HG02678 (cell line): ENCODE results near the gene SPAG7.
A peak's percentile ranks its signal among the peaks of the same experiment; 100 is the strongest.

Experiments used
- ATAC-seq: cut with Tn5 transposase; IDR thresholded peaks from one replicate; pipeline ENCODE4 v1.9.1; 2021; ENCODE audit warnings: mild to moderate bottlenecking, moderate library complexity; ENCODE audit not compliant: unreplicated experiment

The SPAG7 gene

GRCh38 chr17:4978726-4979125 lies 11.1 kb upstream of the SPAG7 start:
- ATAC-seq: no peak

DNA sequence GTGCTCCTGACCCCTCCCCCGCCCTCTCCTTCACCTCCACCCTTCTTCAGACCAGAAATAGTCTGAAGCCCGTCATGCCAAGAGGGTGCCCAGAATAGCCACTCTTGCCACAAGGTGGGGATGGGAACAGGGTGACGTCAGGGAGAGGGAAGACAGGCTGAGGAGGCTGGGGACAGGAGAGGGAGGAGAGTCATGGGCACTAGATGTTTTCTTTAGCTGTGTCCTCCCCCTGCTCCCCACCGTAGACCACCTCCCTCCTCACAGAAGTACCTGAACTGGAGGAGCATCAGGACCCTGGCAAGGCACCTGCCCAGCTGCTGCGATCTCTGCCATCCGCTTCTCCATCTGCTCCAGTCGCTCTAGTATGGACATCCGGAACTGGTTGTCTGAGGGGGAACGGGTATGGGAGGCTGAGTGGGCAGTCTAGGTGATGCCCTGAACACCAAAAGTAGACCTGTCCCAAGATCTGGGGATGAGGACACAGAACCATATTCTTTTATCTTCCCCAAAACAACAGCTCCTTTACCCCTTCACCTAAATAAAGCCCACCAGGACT lies 6.6 kb upstream of the SPAG7 start:
- no peak for ATAC-seq

DNA sequence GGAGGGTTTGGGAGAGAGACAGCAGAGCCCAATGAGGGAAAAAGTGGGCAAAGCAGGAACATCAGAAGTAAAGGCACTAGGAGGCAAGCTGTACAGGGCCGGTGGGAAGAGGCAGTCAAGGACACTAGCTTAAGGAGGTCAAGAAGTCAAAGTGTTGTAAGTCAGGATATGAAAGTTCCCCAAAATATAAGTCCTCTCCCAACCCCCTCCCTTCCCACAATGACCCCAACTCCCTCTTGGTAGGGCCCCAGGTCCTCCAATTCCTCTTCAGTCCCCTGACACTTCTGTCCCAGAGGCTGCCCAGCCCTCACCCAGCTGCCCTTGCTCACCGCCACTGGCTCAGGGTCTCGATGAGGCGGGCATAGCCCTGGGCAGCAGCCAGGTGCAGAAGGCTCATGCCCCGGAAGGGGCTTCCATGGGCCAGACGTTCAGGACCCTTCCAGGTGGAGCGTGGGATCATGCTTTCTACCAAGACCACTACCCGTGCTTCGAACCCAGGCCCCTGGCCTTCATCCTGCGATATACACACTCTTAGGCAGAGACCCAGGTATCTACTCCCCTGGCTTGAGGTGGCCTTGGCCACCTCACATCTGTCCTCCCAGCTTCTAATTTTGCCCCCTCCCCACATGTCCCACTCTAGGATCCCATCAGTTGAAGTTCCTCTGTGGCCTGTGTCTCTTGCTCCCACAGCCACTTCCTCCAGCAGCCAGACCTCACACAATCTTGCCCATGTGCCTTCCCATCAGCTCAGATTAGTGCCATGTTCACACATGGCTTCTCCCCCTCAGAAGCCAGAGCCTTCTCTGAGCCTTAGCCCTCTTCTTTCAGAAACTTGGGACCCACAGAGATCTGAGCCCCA lies 5.9 kb upstream of the SPAG7 start:
- ATAC-seq: no peak

DNA sequence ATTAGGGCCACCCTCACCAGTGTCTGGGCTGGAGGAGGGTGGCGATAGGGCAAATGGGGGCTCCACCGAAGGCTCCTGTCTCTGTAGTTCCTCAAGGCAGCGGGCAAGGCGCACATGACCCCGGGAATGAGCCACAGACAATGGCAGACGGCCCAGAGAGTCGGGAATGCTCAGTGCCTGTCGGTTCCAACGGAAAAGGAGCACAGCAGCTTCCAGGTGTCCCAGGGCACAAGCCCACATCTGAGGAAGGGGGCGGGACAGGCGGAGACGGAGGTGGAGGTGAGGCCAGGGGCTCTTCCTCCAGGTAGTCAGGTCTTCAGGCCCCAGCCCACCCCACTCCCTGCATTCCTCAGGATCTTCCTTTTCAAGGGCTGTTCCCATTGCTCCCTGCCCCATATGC lies 5.1 kb upstream of the SPAG7 start:
- ATAC-seq: no peak

DNA sequence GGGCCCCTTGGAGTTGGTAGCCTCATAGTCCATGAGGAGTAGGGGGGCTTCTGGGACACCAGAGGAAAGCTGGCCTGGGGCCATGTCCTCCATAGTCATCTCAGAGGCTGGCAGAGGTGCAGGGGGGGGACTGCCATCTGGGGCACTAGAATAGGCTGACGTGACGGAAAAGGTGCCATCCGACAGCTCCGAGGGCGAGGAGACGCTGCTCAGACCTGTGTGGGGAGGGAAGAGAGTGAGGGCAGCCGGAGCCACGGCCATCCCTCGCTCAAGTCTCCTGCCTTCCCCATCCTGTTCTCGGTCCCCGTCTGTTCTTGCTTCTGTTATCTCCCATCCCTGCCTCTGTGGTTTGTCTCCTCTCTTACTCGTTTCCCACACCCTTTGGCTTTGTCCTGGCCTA lies 4.7 kb upstream of the SPAG7 start:
- ATAC-seq: no peak

DNA sequence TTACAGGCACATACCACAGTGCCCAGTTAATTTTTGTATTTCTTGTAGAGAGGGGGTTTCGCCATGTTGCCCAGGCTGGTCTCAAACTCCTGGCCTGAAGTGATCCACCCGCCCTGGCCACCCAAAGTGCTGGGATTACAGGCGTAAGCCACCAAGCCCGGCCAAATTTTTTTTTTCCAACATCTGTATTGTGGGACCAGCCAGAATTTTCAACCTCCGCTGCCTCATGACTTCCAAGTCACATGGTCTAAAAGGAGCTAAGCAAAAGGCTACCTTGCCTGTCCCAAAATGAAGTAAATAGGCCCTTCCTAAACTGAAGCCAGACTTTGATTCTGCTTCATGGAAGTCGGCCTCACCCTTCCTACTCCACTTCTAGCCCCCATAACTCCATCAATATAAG lies 4.2 kb upstream of the SPAG7 start:
- ATAC-seq: no peak

- ATAC-seq: no peak
Observed at GRCh38 chr17:4970273-4970672, 2.7 kb upstream of the SPAG7 start.

DNA sequence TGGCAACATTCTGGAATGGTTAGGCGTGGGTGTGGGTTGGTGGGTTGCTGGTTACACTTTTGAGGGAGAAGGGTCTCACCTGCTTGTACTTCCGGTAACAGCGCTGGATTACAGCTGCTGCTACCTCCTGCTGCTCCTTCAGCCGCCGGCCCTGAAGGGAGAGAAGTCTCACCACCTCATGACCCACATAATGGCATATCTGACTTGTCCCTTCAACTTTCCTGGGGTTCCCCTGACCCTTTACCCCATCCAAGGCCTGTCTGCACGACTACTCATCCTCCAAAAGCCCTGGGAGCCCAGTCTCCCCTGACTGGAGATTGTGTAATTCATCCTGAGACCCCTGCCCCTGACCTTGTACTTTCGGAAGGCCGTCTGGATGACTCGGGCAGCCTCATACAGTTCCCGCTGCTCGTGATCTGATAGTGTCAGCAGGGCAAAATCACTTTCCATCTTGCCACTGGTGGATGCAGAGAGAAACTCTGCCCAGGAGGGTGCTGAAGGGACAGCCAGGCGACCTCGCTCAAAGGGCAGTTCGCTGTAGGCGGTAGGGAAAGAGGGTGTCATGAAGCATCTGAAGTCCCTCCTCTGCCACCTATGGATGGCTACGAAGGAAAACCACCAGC lies 2.0 kb upstream of the SPAG7 start:
- ATAC-seq: no peak

GRCh38 chr17:4969047-4969550 lies 1.5 kb upstream of the SPAG7 start:
- ATAC-seq: no peak

GRCh38 chr17:4968486-4969046 lies 949 bp upstream of the SPAG7 start:
- no peak for ATAC-seq

GRCh38 chr17:4966844-4967538 lies 626 bp downstream of the SPAG7 start:
- ATAC-seq: peak; percentile 84

DNA sequence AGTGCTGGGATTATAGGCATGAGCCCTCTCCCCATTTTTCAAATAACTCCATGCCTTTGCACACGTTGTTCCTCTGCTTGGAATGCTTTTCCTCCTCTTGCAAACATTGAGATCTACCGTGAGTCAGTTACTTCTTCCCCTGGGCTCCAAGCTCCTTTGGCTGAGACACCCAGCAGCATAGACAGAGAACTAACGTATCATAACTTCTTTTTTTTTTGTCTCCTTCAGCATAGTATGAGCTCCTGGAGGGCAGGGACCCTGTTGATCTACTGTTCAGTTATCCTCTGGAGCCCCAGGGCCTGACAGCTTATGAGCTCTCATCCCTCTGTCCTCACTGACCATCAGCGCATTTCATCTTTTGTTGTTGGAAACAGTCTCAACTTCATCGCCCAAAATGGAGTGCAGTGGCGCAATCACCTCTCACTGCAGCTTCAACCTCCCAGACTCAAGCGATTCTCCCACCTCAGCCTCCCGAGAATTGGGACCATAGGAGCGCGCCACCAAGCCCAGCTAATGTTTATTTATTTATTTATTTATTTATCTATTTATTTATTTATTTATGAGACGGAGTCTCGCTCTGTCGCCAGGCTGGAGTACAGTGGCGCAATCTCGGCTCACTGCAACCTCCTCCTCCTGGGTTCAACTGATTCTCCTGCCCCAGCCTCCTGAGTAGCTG lies 2.2 kb downstream of the SPAG7 start:
- ATAC-seq: no peak

DNA sequence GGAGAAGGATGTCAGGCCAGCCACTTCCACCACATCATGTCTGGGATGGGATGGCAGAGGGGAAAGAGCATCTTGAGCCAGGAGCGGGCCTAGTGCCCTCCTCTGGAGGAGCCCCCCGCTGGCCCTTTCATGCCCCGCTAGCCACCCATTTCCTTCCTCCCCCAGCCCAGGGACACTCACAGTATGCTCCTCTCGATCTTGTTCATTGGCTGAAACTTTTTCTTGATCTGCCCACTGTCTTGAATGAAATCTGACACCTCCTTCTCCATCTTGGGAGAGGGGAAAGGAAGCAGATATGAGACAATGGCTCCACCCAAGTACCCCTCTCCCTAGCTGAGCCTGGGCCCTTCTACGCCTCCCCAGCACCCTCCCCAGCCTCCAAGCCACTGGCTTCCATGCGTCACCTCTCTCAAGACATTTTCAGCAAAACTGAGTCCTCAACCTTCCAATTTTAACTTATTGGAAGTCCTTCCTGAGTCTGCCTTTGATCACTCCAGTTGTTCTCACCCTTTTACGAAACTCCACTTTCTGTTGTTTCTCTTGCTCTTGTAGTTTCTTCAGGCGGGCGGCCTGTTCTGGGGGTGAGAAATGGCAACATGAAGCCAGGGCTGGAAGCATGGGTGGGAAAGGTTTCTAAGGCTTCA lies 7.2 kb downstream of the SPAG7 start:
- no peak for ATAC-seq

DNA sequence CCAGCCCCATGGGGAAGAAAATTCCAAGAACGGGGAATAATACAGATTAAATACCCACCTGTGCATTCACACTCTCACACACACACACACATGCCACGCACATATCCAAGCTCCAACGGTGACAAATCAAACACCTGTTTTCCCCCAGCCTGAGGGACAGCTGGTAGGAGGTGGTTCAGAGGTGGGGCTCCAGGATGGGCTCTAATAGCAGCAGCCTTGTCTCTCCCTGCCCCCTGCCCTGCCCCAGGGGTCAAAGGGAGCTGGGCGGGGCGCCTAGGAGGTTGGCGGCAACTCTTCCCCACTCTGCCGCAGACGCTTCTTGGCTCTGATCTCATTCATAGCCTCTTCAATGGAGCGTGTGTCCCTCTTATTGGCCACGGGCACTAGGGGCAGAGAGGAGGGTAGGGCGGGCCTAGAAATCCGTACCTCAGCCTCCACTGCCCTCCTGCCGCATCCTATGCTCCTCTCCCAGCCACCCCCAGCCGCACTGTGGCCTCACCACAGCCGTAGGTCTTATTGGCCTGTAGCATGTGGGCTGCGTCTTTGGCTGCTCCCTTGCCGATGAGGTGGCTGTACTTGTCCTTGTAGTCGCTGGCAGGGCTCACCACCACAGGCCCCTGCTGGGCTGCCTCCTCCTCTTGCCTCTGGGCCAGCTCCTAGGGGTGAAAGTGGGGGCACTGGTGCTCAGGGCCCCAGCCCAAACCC lies 8.2 kb downstream of the SPAG7 start:
- no peak for ATAC-seq

DNA sequence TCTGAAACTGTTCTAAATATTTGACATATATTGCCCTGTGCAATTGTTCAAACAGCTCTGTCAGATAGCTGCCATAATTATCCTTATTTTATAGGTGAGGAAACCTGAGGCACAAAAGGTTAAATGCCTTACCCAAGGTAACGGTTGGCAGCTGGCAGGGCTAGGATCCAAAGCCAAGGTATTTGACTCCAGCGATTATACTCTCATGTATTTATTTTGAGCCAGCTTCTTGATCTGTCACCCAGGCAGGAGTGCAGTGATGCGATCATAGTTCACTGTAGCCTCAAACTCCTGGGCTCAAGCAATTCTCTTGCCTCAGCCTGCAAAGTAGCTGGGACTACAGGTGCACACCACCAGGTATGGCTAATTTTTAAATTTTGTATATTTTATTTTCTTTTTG lies 9.5 kb downstream of the SPAG7 start:
- ATAC-seq: no peak

- ATAC-seq: no peak
Observed at GRCh38 chr17:4956493-4957061, 11.0 kb downstream of the SPAG7 start.

DNA sequence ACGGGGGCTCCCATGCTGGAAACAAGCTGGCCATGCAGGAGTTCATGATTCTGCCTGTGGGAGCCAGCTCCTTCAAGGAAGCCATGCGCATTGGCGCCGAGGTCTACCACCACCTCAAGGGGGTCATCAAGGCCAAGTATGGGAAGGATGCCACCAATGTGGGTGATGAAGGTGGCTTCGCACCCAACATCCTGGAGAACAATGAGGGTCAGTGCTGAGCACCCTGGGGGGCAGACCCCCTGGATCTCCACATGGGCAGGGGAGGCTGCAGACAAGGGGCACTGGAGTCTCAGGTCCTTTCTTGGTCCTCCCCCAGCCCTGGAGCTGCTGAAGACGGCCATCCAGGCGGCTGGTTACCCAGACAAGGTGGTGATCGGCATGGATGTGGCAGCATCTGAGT lies 12.5 kb downstream of the SPAG7 start:
- no peak for ATAC-seq

DNA sequence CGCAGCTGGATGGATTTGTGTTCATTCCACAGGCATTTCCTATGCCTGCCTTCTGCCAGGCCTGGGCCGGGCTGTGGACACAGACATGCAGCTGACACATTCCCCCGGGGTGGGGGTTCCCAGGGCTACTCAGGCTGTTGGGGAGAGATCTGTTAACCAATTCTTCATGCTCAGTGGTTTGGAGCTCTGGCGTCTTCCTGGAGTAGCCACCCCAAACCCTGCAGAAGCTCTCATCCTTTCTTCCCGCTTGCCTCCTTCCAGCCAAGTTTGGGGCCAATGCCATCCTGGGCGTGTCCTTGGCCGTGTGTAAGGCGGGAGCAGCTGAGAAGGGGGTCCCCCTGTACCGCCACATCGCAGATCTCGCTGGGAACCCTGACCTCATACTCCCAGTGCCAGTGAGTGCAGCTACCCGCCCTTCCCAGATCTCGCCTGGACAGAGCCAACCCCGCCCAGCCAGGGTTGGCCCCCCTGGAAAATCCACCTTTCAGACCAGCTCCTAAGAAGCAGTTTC lies 14.1 kb downstream of the SPAG7 start:
- no peak for ATAC-seq

GRCh38 chr17:4951486-4951885 lies 16.1 kb downstream of the SPAG7 start:
- no peak for ATAC-seq
